Activated effector memory CD4-positive, alpha-beta T cell treated with anti-CD3 and anti-CD28 coated beads, Interleukin-2, amount 50 U/mL, for 16 hours (primary cell): ENCODE results near the gene ADIPOR2.

Source experiments
- DNase-seq: peaks from one replicate; pipeline ENCODE4 v3.0.0-alpha.2; 2020

Gene ADIPOR2

DNA sequence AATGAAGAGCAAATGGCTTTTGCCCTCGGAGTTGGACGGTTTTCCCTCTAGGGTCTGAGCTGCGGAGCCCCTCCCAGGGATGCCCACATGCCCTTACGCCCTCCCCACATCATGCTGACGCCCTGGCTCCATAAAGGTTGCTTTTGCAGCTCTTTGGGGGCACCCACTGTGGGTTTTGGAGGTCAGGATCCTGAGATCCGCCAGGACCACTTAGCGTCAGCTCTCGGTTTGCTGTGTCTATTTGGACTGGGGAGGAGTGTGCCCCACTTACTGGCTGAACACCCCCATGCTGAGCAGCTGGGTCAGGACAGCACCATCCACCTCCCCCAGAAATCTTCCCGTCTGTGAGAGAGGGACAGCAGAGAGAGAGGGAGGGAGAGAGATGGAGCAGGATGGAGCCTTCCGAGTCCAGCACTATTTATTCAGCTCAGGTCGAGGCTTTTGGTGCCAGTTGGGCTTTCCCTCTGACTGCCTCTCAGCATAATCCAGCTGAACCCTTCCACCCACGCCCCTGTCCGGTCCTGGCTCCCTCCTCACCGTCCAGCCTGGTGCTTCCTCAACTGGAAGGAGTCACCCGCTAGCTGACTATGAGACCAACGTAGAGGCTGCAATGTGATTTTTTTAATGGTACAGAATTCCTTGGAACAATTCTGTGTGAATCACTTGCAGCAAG is 110.6 kb downstream of the ADIPOR2 start:
- DNase-seq, result peak; percentile 59

DNA sequence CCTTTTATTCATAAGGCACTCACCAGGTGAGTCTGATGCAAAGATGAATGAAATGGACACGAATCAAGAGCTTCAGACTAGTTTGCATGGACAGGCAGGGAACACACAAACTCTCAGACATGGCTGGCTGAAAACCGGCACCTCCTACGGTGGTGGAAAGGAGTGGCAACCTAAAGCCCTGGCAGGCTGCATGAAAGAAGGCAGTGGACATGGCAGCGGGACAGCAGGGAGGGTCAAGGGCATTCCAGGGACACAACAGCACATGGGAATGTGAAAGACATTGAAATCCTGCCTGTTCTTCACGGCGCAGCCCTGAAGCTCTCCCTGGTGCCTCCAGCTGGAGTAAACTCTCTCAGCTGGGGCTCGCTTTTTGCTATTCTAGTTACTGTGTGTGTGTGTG is 112.9 kb downstream of the ADIPOR2 start:
- peak; percentile 57 for DNase-seq

DNA sequence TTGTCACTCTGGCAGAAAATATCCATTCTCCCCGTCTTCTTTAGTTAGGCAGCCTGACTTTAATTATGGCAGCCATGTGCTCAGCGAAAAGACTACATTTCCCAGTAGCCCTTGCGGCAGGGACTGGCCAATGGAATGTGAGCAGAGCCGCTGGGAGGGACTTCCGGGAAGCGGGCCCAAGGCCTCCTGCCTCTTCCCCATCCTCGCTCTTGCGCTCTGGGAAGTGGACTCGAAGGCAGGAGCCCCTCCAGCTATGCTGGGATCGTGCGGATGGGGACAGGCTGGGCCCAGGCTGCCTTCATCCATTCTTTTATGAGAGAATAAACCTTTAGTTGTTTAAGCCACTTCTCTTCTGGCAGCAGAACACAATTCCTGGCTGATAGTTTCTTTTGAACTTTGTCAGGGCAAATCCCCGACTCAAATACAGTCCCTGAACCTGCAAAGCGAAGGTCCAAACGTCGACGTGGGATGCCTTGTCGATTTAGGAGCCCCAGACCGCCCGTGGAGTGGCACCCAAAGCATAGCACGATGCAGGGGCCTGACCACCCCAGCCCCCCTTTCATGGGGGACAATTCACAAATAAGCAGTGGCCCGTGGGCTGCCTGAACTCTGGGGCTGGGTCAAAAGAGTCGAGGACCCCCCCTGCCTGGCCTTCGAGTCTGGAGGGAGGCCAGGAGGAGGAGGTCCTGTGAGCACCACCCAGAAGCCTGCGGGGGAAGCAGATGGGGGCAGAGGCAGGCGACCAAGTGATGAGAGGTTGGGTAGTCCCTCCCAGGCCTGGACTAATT is 113.9 kb downstream of the ADIPOR2 start:
- DNase-seq, result peak; percentile 95

DNA sequence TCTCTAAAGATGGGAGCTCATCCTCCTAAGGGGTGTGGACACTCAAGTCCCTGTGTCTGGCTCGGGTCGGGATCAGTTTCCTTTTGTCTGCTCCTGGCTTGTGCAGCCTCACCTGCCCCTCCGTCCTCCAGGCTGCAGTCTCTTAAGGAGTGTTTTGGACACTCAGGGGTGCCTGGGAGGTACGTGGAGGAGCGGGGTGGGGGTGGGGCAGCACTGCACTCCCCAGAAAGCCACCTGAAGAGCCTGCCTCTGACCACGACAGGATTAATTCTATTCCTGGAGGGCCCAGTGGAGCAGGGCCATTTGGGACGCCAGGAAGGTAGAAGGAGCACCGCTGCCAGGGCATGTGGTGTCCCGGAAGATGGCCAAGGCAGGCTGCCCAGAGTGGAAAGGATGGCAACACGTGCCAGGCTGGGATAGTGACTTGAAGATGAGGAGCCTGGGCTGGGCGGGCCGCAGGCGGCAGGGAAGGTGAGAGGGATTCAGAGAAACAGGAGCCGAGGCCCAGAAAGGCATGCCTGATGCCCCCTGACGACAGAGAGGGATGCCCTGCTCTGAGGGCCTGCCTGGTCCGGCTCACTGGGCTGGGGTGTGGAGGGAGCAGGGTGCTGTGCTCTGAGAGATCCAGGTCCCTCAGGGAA is 114.7 kb downstream of the ADIPOR2 start:
- DNase-seq, result peak; percentile 57

DNA sequence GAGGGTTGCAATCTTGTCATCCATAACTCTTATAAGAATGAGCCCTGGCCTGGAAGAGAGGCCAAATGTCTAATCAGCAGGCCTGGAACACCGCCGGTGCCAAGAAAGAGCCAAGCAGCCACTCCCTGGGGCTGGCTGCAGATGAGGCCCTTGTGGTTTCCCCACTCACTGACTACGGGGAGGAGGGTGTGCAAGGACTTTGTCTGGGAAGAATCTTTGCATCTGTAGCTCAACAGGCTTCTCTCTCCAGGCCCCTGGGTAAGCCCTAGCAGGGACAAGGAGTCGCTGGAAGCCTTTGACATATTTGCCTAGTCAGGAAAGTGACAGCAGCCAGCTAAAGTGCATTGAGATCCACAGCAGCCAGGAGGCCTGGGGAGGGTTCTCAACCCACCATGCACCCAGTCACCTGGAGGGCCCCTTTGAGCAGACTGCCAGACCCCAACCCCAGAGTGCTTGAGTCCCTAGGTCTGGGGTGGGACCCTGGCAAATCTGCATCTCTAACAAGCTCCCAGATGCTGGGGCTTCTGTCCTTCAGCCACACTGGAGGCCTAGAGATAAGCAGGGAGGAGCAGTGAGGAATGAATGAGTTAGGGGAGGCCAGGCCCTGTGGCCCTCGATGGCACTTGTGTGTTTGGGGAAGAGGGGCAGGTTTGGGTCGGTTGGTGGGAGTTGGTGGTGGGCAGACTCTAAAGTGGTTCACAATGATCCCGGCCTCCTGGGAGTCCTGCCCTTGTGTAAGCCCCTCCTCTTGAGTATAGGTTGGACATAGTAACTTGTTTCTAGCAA is 115.6 kb downstream of the ADIPOR2 start:
- DNase-seq, result peak; percentile 50

DNA sequence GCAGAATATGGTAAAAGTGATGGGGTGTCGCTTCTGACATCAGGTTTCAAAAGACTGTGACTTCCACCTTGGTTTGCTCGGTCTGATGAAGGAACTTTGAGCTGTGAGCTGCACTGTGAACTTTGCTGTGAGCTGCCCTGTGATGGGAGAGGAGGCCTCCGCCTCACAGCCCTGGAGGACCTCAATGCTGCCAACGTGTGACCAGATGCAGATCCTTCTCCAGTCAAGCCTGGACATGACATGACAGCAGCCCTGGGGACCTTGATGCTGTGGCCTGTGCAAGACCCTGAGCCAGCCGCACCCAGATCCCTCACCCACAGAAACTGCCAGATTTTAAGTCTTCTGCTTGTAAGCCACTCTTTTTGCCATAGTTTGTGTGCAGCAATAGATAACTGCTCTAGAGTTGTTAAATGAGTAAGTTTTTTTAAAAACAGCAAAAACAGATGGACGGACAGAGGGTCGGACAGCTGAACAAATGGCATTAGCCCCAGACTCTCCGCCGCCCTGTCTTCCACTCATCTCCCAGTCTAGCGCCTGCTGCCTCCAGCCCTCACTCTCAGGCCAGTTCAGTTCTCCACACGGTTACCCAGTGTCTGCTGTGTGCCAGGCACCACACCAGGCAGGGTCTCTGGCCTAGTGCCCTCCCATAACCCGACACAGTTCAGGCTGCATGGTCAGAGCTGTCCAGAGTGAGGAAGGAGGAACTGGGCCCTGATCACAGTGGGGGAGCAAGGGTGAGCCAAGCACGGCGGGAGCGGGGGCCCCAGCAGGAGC is 116.4 kb downstream of the ADIPOR2 start:
- no peak for DNase-seq

DNA sequence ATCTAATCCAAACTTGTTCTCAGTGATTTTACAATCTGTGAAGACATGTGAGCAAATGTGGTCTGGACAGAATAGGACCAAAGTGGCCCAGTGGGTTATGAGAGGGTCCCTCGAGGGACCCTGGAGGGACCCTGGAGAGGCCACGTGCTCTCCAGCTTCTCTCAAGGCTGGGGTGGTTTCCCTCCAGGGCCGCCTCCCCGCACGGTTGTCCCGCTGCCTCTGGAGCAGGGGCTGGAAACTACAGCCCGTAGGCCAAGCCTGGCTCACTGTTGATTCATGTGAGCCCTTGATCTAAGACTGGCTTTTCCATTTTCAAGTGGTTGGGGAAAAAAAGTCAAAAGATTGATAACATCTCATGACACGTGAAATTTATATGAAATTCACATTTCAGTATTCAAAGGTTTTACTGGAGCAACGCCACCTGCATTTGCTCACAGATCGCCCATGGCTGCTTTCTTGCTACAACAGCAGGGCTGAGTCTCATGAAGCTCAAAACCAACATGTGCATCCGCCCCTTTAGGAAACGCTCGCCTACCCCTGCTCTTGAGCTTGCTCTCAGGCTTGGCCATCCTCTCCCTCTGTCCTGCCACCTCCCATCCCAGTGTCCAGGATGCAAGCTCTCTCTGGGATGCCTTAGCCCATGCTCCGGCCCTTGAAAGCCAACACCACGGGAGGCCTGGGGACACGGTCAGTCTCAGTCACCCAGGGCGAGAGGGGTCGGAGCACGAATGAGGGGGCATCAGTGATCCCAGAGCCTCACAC is 117.3 kb downstream of the ADIPOR2 start:
- no peak for DNase-seq

DNA sequence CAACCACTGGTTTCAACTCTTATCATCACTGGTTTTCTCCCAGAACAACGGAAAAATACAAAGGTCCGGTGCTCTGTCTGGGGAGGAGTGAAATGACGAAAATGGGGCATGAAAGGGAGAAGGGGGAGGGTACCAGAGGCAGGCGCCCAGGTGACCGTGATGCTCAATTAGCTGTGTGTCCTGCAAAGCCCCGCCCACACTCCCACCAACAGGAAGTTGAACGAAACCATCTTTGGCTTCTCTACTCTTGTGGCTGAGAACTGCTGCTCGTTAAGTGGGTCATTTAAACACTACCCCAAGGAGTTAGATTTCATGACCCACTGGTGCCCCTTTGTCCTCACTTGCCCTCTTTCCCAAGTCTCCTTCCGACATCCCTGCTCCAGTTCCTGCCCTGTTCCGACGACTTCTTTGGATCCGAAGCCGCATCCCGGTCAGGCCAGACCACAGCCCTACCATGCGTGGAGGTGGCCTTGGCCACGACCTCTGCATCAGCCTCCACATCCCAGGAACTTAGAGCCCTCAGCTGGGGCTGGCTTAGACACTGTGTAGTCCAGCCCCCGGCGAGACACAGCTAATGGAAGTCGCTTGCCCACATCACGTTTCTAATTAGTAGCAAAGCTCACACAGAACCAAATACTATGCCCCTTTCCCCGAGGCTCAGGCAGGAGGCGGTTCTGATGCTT is 118.1 kb downstream of the ADIPOR2 start:
- DNase-seq, result no peak

DNA sequence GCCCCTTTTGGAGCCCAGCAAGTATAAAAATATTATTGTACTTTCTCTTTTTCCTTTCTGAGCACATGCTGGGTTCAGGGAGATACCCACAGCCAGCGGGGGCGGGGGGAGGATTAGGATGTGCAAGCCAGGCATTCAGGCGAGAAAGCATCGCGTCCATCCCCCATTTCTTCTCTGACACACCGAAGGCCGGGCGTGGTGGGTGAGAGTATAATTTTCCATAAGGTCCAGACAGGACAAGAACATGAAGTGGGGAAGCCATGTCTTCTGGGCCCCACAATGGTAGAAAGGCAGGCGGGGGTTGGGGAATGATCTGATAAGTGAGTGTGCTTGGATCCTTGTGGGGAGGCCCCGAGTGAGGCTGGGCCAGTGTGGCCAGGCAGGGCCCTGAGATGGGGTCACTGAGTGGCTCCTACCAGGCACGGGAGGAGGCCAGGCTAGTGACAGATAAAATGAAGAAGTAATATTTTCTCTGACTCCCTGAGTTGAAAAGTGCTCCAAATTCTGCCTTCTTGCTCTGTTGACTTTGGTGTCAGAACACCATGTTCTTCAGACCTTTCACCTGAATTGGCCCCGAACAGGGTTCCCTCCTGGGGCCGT is 118.8 kb downstream of the ADIPOR2 start:
- no peak for DNase-seq

DNA sequence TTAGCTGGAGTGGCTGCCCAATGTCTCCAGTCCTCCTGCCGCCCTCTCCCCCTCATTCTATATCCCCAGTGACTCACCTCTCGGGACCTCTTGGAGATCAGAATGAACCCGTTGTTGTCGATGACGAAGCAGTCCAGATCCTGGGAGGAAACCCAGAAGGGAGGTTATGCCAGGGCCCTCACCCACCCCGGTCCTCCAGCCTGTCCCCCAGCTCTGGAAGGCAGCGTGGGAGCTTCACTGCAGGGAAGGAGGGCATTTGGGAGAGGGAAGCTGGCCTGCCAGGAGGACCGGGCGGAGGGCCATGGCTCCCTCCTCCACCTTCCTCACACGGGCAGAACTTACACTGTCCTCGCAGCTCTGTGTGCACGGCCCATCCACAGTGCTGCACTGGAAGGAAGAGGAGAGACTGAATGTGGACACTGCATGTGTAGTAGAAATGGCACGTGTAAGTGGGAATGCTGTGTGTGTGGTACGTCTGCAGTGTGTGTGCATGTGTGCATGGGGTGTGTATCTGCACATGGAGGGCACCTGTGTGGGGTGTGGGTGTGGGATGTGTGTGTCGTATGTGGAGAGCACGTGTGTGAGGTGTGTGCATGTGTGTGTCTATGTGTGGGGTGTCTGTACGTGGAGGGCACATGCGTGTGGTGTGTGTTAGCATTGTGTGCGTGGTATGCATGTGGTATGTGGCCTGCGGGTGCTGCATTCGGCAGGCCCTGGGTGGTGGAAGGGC is 119.5 kb downstream of the ADIPOR2 start:
- no peak for DNase-seq

DNA sequence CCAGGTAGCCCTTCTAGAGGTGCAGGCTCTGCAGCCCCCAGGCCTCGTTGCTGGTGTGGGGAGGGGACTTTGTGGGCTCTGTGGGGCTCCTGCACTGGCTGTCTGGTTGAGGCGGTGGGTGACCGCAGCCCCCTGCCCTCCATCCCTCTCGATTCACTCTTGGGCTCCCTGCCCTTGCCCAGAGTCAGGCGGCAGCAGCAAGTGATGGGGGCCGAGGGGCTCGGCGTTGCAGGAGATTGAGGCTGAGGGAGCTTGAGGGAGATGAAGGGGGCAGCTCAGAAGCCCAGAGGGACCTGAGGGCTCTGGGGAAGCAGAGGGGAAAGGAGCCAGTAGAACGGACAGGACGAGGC is 120.0 kb downstream of the ADIPOR2 start:
- no peak for DNase-seq

DNA sequence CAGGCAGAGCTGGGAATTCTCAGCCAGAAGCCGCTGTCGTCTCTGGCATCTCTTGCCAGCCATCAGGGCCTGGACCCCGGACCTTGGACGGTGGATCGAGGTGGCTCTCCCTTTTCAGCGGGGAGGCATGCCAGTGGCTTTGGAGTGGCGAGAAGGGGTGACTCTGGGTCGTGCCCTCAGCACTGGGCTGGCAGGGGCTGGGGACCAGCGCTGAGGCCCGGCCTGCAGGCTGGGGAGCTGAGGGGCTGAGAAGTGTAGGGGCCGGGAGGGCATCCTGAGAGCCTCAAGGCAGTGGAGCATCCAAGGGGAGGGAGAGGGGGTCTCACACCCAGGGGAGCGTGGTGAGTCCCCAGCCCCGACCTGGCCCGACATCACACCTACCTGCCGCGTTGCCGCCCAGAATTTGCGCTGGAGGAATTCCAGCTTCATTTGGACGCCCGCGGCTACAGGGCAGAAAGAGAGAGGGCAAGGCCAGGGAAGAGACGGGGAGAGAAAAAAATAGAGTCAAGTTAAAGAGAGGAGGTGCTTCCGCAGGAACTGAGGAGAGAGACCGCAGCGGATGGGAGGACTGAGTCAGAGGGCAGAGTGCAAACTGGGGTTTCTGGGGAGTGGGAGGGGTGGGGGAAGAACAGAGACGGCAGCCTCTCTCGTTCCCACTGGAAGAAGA is 120.5 kb downstream of the ADIPOR2 start:
- peak; percentile 84 for DNase-seq

DNA sequence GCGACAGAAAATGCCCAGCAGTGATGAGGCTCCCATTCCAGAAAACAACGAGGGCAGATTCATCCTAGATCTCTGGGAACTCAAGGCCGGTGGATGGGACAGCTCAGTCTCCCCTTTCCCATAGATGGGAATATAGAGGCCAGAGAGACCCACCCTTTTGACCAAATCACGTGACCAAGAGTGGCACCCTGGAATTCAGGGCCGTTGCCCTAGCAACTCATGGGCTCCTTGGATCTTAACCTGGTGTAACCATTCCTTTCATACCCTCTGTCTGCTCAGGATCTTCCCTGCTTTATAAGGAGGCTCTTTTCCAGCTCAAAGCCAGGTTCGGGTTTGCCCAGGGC is 121.0 kb downstream of the ADIPOR2 start:
- DNase-seq, result no peak

DNA sequence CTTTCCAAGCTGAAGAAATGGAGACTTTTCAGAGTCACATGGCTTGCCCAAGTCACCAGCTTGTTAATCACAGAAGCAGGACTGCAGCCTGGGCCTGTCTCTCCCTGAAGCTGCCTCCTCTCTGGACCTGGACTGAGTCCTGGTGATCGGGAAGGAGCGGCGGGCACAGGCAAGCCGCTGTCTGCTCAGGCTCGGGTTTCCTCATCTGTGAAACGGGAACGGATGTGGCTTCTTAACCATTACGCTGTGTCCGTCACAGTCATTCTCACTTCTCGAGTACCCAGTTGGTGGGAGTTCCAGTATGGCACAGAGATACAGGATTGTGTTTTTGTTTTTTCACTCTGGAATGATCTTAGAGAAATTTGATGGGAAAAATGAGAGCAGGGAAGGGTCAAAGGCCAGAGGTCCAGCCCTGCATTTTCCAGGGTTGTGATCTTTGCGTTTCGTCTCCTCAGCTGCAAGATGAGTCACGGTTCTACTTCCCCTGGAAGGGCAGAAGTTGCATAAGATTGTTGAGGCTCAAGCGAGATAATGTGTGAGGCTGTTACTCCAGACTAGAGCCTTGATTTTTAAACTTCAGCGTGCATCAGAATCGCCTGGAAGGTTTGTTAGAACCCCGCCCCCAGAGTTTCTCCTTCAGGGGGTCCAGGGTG is 121.9 kb downstream of the ADIPOR2 start:
- DNase-seq, result no peak

DNA sequence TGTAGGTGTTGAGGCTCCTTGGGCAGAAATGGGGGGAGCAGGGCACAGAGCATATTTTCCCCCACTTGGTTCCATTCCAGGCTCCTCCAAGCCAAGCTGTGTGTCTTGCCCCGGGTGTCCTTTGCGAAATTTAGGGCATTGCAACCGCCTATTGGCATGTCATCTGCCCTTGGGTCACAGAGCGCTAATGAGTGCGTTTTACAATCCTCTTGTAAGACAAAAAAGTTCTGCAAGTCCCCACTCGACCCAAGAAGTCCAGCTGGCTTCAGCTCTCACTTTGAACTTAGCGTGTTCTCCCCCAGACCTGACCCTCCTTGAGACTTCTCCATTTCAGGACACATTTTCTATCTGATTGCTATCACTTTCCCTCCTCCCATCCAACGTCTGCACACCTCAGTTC is 123.4 kb downstream of the ADIPOR2 start:
- DNase-seq, result no peak

DNA sequence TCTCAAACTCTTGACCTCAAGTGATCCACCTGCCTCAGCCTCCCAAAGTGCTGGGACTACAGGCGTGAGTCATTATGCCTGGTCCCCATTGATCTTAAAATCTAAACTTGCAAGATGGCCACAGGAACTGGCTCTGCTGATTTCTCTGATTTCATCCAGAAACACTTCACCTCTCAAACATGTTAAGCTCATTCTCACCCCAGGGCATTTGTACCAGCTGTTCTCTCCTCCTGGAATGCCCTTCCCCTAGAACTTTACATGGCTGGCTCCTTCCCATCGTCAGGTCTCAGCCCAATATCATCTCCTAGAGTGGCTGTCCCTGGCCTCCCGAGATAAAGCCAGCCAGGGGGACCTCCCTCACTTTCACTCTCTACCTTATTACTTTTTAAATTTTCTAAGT is 124.2 kb downstream of the ADIPOR2 start:
- DNase-seq, result no peak

DNA sequence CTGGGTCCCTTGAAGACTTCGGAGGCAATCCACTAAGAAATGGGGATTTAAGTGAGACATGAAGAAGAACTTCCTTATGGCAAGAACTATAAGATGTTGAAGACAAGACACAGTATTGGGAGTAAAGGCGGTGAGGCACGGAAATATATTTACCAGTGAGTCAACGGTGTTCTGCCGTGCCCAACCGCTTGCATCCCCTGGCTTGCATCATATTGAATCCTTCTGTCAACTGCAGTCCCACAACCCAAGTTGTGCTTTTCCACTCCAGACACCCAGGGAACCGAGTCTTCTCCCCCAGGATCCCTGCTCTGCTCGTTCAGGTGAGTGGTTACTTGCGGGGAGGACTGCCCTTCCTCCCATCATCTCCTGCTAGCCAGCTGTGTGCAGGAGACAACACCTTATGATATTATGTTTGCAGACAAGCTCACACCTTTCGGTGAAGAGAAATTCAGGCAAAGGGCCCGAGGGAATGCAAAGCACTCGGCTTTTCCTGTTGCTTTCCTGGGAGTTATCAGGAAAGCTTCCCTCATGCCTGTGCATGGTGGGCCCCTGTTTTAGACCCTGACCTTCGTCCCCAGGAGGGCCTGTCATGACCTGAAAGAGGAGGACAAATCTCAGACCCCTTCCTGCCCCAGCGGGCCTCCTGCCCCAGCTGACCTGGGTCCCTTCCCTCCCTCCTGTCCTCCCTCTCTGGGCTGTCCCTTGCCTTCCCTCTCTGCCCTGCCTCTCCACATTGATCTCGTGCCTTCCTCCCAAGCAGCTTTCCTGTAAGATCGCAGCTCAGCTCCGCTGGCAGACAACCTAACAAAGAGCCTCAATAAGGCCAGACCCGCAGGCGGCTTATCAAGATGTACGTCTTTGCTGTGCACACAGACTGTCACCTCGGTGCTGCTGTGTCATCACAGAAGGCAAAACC is 125.2 kb downstream of the ADIPOR2 start:
- no peak for DNase-seq
